Hepatocyte (in vitro differentiated cells): ENCODE data around the gene ASB2.
A peak's percentile ranks its signal among the peaks of the same experiment; 100 is the strongest.

Experiments used
- CTCF ChIP-seq: fragments of 200-600 bp; sonication (generic); IDR thresholded peaks from 2 replicates; pipeline ENCODE4 v1.5.1; 2016; ENCODE audit warnings: antibody characterized with exemption, mild to moderate bottlenecking; ENCODE audit not compliant: poor library complexity
- EZH2phosphoT487 ChIP-seq: fragments of 200-600 bp; sonication (generic); IDR thresholded peaks from one replicate; pipeline ENCODE4 v1.6.1; 2018; ENCODE audit warnings: antibody characterized with exemption, mild to moderate bottlenecking, low read depth, moderate library complexity; ENCODE audit not compliant: unreplicated experiment, severe bottlenecking

- TF ChIP-seq CTCF (peak; percentile 56), EZH2phosphoT487 (no peak)
Observed at GRCh38 chr14:93936245-93936644, 40.1 kb downstream of the ASB2 start.
